SJSA1 (cell line): Measurements from ENCODE around the gene DYNLT2. TPM values are rescaled to one million over a fixed set of nuclear protein-coding genes. Genes with fewer than 3 reads are reported as not detected.

ENCODE experiments used
- total RNA-seq: library from RNA; depleted of rRNA; stranded (reverse); fragments of >200 nt; shearing (Covaris generic); gene quantifications from 2 replicates; pipeline ENCODE4 v1.2.3, GENCODE V29; 2014; rRNA removed

Gene DYNLT2
- total RNA-seq, 1 experiment from 2014 or later, result 0.68 TPM

Other genes starting within 250 kb of the DYNLT2 start
- 9.6 and 17.1 TPM in 2 replicates for gene WDR27, start 49.5 kb downstream of the DYNLT2 start, total RNA-seq
- 34.0 and 44.7 TPM in 2 replicates for gene C6orf120, start 49.4 kb downstream of the DYNLT2 start, total RNA-seq
- 21.1 and 33.4 TPM in 2 replicates for gene PHF10, start 27.1 kb downstream of the DYNLT2 start, total RNA-seq
- gene ERMARD, start 50 bp upstream of the DYNLT2 start, total RNA-seq, result 11.3 and 13.4 TPM in 2 replicates